Renal cortex interstitium (tissue), 3 donors: ENCODE results near the gene GNG7. TPM values are rescaled to one million over a fixed set of nuclear protein-coding genes. Genes with fewer than 3 reads are reported as not detected.

Experiments
- polyA plus RNA-seq, 3 donors: library from polyadenylated mRNA; unstranded; fragments of 120-200 nt; gene quantifications; one replicate each; pipeline ENCODE4 v1.2.1, GENCODE V29; 2013; ENCODE audit not compliant: insufficient read length in 3 of 3

Gene GNG7
- polyA plus RNA-seq, 3 donors = 5.1 to 7.2 (median 5.9) TPM

Other genes starting within 250 kb of the GNG7 start
- 10 to 100 TPM; 56.1 to 93.3 (median 60.4) TPM for gene LMNB2, start 245.7 kb downstream of the GNG7 start, polyA plus RNA-seq
- 10 to 100 TPM; 11.2 to 16.2 (median 11.3) TPM for gene GADD45B, start 226.6 kb downstream of the GNG7 start, polyA plus RNA-seq
- 1 to 10 TPM; 2.9 to 3.6 (median 3.5) TPM for gene DIRAS1, start 18.7 kb upstream of the GNG7 start, polyA plus RNA-seq
- 10 to 100 TPM; 23.8 to 30.3 (median 26.9) TPM for gene SLC39A3, start 37.3 kb upstream of the GNG7 start, polyA plus RNA-seq
- 10 to 100 TPM; 48.4 to 66.5 (median 62.8) TPM for gene SGTA, start 80.6 kb upstream of the GNG7 start, polyA plus RNA-seq
- 10 to 100 TPM; 44.7 to 59.9 (median 59.8) TPM for gene THOP1, start 82.8 kb upstream of the GNG7 start, polyA plus RNA-seq
- gene ZNF554, start 117.2 kb upstream of the GNG7 start, polyA plus RNA-seq = 10 to 100 TPM in 2 of 3 donors, 1 to 10 TPM in 1; 8.3 to 11.3 (median 10.3) TPM
- gene ZNF555, start 138.8 kb upstream of the GNG7 start, polyA plus RNA-seq = 10 to 100 TPM; 12.5 to 14.1 (median 12.5) TPM
- gene ZNF556, start 164.6 kb upstream of the GNG7 start, polyA plus RNA-seq = 1 to 10 TPM in 2 of 3 donors, under 1 TPM in 1; 0.66 to 1.5 (median 1.5) TPM
- gene ZNF57, start 198.2 kb upstream of the GNG7 start, polyA plus RNA-seq = 1 to 10 TPM; 6.9 to 7.6 (median 7.1) TPM
- gene ZNF77, start 242.3 kb upstream of the GNG7 start, polyA plus RNA-seq = 1 to 10 TPM; 7.6 to 9.0 (median 8.2) TPM